ENCODE data around the gene KPNA3. TPM values are rescaled to one million over a fixed set of nuclear protein-coding genes. Genes with fewer than 3 reads are reported as not detected.
A peak's percentile ranks its signal among the peaks of the same experiment; 100 is the strongest.

The KPNA3 gene
- total RNA-seq, 1 experiment from 2014 or later = 62.0 TPM

DNA sequence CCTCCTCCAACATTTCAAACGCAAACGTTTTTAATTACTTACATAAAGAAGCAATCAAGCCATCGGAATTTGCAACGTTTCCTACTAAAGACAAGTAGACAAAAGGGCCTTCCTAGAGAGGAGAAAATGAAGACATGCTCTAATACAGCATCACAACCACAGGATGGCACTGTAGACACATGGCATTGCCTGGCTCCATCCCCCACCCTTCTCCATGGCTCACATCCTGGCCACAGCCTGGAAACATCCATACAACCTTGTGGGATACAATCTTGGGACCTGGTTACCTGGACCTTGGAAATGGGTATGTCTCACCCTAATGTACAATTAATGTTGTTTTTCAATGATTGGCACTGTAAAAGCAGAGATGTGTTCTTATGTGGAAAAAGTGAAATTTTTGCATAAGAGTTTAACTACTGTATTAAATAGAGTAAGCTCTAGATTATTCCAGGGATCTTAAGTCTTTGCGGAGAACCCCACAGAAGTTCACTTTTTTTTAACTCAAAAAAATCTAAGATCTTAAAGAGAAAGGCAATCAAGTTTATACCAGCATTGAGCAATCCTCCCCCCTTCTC is 122.7 kb downstream of the KPNA3 start:
- Histone ChIP-seq H3K9me3 (ENCODE audit: low read depth, low read length, poor library complexity, severe bottlenecking) (no peaks in the 10 kb centered on the region), H3K27me3 (replicated peaks; ENCODE audit: insufficient read depth, low read depth, low read length, poor library complexity) (no peaks in the 10 kb centered on the region), H3K4me3 (ENCODE audit: low read depth, low read length, poor library complexity, severe bottlenecking) (no peak overlapping the region), H3K4me1 (ENCODE audit: insufficient read depth, low read length, poor library complexity, severe bottlenecking) (peaks cover 11% of the 10 kb centered on the region), H3K36me3 (ENCODE audit: insufficient read depth, low read length, poor library complexity, severe bottlenecking) (no peaks in the 10 kb centered on the region), H3K27ac (ENCODE audit: low read depth, low read length, poor library complexity, severe bottlenecking) (no peak overlapping the region)
- intact Hi-C loops (cut with micrococcal nuclease; ENCODE audit: unreplicated experiment) = loop anchor here (5.0 to 10.0 kb wide), 3 partner anchors 177 to 1135 kb away; no protein-coding TSS in a partner anchor
- POLR2A ChIA-PET (ENCODE audit: low non-redundant PET) = interaction anchor here (0.6 kb wide), 1 partner anchor 1131 kb away, joined by 4 read pairs; no protein-coding TSS in a partner anchor
- CTCF ChIA-PET = no interaction called here
- TF ChIP-seq EZH2 (IDR thresholded peaks at IDR 0.05; ENCODE audit: borderline replicate concordance, low read depth, low read length, poor library complexity, severe bottlenecking) = no peak
- TF ChIP-seq, protein P1, sequence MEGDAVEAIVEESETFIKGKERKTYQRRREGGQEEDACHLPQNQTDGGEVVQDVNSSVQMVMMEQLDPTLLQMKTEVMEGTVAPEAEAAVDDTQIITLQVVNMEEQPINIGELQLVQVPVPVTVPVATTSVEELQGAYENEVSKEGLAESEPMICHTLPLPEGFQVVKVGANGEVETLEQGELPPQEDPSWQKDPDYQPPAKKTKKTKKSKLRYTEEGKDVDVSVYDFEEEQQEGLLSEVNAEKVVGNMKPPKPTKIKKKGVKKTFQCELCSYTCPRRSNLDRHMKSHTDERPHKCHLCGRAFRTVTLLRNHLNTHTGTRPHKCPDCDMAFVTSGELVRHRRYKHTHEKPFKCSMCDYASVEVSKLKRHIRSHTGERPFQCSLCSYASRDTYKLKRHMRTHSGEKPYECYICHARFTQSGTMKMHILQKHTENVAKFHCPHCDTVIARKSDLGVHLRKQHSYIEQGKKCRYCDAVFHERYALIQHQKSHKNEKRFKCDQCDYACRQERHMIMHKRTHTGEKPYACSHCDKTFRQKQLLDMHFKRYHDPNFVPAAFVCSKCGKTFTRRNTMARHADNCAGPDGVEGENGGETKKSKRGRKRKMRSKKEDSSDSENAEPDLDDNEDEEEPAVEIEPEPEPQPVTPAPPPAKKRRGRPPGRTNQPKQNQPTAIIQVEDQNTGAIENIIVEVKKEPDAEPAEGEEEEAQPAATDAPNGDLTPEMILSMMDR (conservative IDR thresholded peaks at IDR 0.05; ENCODE audit: low read depth, low read length) = peak; percentile 69
- peak; percentile 67 for DNase-seq (ENCODE audit: low spot score)
- BruUV-seq (replicated peaks) = no TSS peak

DNA sequence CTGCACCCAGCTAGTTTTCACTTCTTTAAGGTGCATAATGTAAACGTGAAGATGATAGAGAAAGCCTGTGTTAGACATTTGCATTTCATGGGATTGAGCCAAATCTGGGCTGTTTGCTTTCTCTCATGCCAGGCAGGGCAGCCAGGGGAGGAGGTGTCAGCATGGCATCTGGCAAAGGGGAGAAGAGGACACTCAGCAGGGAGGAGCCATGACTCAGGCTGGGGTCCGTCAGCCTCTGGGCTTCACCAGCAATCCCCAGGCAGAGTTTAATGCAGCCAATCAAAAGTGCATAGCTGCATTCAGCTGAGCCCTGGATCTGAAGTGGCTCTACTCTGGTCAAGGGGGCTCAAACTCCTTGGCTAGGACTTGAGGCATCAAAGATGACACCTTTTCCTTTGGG is 124.7 kb downstream of the KPNA3 start:
- ChIA-PET CTCF (no interaction called here), POLR2A (ENCODE audit: low non-redundant PET) (no interaction called here)
- Histone ChIP-seq H3K27me3 (replicated peaks; ENCODE audit: insufficient read depth, low read depth, low read length, poor library complexity) (no peaks in the 10 kb centered on the region), H3K36me3 (ENCODE audit: insufficient read depth, low read length, poor library complexity, severe bottlenecking) (peaks cover 3% of the 10 kb centered on the region), H3K4me3 (ENCODE audit: low read depth, low read length, poor library complexity, severe bottlenecking) (no peak overlapping the region), H3K9me3 (ENCODE audit: low read depth, low read length, poor library complexity, severe bottlenecking) (no peaks in the 10 kb centered on the region), H3K4me1 (ENCODE audit: insufficient read depth, low read length, poor library complexity, severe bottlenecking) (peaks cover 11% of the 10 kb centered on the region), H3K27ac (ENCODE audit: low read depth, low read length, poor library complexity, severe bottlenecking) (no peak overlapping the region)
- no TSS peak for BruUV-seq (replicated peaks)
- DNase-seq (ENCODE audit: low spot score) = no peak
- intact Hi-C loops (cut with micrococcal nuclease; ENCODE audit: unreplicated experiment) = loop anchor here (5.0 to 10.0 kb wide), 2 partner anchors 310 to 1137 kb away; no protein-coding TSS in a partner anchor
- no peak for TF ChIP-seq EZH2 (IDR thresholded peaks at IDR 0.05; ENCODE audit: borderline replicate concordance, low read depth, low read length, poor library complexity, severe bottlenecking)

DNA sequence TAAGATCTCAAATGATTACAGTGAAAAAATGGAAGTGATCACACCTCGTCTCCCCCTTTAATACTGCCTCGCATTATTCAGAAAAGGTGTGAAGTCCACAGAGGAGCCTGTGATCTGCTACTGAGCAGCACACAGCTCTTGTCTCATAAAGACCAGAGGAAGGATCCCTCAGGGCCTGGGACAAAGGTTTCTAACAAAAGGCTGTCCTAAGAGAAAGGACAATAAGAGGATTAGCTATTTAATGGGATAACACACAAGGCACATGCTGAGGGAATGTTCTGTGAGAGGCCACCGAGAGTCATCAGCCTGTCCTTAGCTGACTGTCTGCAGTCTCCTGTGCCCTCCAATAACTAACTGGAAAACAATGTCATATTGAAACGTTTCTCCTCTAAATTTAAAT is 127.9 kb downstream of the KPNA3 start:
- no peak for TF ChIP-seq EZH2 (IDR thresholded peaks at IDR 0.05; ENCODE audit: borderline replicate concordance, low read depth, low read length, poor library complexity, severe bottlenecking)
- TF ChIP-seq, protein P1 (conservative IDR thresholded peaks at IDR 0.05; ENCODE audit: low read depth, low read length) = no peak
- POLR2A ChIA-PET (ENCODE audit: low non-redundant PET) = interaction anchor here (0.7 kb wide), 1 partner anchor 312 kb away, joined by 7 read pairs; no protein-coding TSS in a partner anchor

More for the DNA sequence above, 127.9 kb downstream of the KPNA3 start:
- no peaks in the 10 kb centered on the region for H3K9me3 ChIP-seq (ENCODE audit: low read depth, low read length, poor library complexity, severe bottlenecking)
- no peak overlapping the region for H3K4me3 ChIP-seq (ENCODE audit: low read depth, low read length, poor library complexity, severe bottlenecking)
- H3K4me1 ChIP-seq (ENCODE audit: insufficient read depth, low read length, poor library complexity, severe bottlenecking) = peaks cover 14% of the 10 kb centered on the region
- peaks cover 3% of the 10 kb centered on the region for H3K36me3 ChIP-seq (ENCODE audit: insufficient read depth, low read length, poor library complexity, severe bottlenecking)
- no TSS peak for BruUV-seq (replicated peaks)
- intact Hi-C loops (cut with micrococcal nuclease; ENCODE audit: unreplicated experiment) = loop anchor here (5.0 to 10.0 kb wide), 2 partner anchors 313 to 1140 kb away; no protein-coding TSS in a partner anchor
- DNase-seq (ENCODE audit: low spot score) = no peak
- CTCF ChIA-PET = no interaction called here
- H3K27me3 ChIP-seq (replicated peaks; ENCODE audit: insufficient read depth, low read depth, low read length, poor library complexity) = no peaks in the 10 kb centered on the region
- no peak overlapping the region for H3K27ac ChIP-seq (ENCODE audit: low read depth, low read length, poor library complexity, severe bottlenecking)
